GM18519 (cell line): ENCODE measurements around the gene MACROD2.

Experiments used
- ATAC-seq: cut with Tn5 transposase; IDR thresholded peaks from one replicate; pipeline ENCODE4 v1.9.1; 2021; ENCODE audit warnings: mild to moderate bottlenecking, moderate library complexity; ENCODE audit not compliant: unreplicated experiment, low FRiP score

MACROD2 gene

DNA sequence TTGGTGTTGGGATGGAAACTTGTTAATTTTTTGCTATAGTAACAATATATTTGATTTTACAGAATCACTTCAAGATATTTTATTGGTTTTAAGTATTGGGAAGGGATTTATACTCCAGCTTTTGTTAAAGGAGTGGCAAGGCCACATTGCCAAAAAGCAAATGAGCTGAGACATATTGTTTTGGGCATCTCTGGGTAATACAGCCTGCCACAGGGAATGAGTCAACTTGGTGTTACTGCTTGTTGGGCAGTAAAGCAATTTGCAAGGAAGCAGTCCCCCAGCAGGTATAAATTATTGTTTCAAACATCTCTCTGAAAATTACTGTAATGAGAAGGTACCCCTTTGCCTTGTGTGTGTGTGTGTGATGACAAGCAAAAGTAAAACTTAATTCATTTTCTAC, 1210.4 kb downstream of the MACROD2 start:
- no peak for ATAC-seq

DNA sequence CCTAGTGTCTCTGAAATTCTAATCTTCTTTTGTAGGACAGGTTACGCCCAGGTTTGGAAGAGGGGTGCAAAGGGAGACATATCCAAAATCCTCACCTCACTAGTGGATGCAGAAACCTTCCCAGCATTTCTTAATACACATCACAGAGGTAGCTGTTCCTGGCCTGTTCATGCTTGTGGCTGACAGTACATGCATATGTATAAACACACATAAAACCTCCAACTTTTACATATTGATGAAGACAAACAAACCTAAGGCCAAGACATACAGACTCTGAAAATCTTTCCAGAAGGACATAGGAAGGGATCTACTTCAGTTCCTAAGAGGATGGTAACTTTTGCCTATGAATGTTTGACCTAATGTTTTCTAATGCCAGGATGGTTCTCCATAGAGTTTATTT, 1214.2 kb downstream of the MACROD2 start:
- no peak for ATAC-seq

DNA sequence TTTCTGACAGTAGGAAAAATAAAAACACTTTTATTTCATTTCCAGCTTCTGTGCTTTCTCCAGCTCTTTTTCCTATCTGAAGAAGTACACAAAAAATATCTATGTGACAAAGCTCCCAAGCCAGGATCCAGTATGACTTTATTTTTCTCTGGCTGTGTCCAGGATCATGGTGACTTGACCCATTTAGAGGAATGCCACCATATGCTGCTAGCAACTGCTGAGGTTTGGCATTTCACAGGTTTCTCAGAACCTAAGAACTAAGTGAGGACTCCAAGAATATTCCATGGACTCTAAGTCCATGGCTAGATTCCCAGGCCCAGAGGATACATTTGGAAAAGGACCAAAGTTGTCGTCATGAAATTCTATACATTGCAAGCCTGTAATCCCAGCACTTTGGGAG, 1218.7 kb downstream of the MACROD2 start:
- ATAC-seq = no peak

DNA sequence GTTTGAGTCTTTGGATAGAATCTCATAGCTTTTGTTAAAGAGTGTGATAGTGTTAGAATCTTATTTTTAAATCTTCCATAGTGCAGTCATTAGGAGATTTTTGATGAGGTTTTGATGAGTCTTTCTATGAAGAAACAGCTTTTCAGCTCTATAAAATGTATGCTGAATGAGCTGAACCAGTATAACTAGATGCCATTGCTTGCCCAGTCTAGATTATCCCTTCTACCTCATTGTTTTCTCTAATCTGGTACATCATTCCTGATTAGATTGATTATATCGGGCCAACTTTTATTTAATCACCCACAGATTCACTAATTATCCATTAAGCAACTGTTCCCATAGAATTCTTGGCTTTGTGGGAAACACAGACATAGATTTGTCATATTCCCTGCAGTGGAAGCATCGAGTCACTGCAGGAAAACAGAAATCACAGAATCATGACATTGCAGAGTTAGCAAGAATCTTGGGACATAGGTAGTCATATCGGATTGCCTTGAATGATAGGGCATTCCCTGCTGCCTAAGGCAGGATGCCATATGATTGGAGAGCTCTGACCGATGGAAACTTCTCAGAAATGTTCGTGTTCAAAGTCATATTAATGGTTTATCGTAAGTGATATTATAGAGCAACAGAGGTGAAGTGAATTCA, 1224.8 kb downstream of the MACROD2 start:
- ATAC-seq = no peak

DNA sequence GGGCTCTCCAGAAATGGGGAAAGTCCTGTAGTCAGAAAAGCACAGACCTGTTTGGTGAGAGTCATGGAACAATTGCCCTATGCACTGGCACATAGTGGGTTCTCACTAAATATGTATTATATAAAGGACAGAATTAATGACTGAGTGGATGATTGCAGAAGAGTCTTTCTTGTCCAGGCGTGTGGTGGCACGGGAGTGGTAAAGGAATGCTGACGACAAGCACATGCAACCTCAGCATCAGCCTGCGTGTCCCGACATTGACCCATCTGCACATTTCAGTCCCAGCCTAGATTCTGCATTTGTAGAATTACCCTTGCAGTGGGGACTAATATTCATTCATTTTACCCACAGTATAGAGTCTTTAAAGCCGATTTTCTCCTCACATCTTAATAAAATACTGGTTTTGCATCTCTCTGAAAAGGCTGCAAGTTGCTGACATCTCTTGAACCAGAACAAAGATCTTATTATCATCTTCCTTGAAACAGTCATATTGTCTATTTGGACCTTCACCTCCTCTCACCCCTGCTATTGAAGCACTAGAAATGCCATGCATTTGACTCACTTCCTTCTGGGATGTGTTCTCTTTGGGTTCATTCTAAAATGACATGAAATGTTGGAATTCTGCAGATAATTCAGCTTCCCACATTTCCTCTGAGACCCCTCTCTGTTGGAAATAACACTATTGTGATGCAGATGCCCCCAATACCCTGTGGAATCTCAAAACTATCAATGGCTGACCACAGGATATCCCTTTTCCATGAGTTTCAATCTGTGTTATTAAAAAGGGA, 1225.7 kb downstream of the MACROD2 start:
- ATAC-seq = no peak

DNA sequence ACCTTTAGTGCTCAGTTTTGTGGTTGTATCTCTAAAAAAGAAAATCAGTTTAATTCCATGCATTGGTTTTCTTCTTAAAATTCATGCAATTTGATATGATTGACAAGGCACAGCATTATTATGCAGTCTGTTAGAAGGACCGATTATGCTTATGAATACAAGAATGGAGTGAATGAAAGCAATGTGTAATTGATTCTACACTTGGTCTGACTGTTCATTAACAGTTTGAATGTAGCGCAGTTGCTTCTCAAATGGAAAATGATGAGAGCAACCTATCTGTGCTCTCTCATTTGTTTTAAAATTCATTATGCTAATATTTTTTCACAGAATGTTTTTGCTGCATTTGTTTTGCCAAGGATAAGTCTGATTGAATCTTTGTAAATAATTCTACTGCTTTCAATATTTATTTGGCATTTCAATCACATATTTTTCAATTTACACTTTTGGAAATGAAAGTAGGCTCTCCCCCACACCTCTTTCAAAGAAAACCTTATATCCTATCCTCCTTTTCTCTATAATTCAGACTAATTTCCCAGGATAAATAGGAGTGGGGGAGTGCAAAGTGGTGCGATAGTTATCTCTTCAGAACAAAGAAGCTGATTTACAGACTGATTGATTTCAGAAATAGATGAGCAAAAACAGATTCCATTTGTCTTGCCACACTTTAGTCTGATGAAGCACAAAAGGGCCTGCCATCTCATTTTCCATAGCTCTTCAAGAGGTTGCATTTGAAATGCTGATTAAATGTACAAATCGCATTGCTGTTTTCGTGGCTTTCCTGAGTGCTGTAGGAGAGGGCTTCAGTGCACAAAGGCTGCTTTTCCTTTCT, 1227.4 kb downstream of the MACROD2 start:
- no peak for ATAC-seq

DNA sequence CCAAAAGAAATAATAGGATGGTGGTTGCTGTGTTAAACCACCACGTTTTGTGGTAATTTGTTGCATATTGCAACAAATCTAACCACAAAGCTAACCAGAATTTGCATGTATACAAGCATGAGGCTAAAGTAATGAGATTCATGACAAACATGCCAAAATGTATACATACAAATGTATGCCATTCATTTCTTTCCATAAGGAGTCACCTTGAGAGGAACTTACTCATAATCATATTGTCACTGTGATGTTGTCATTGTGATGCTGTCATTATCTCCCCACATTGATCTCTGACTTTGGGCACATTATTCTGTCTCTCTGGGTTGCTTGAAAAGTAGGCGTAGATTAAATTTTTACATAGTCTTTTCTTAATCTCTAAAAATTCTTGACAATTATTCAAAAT, 1228.9 kb downstream of the MACROD2 start:
- ATAC-seq = no peak

DNA sequence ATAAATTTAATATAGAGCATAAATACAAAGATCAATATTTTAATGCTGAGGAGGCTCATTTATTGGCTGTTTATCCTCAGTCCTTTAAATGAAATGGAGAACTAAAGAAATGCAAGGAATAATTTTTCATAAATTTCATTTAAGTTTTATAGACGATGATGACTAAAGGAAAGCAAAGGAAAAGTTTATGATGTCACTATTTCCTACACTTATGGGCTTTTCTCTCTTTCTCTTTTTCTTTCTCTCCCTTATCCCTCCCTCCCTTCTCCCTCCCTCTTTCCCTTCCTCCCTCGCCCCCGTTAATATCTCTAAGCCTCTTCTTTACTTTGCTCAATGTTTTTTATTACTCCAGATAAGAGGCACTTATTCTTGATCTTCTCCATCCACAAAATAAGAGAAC, 1231.8 kb downstream of the MACROD2 start:
- no peak for ATAC-seq

DNA sequence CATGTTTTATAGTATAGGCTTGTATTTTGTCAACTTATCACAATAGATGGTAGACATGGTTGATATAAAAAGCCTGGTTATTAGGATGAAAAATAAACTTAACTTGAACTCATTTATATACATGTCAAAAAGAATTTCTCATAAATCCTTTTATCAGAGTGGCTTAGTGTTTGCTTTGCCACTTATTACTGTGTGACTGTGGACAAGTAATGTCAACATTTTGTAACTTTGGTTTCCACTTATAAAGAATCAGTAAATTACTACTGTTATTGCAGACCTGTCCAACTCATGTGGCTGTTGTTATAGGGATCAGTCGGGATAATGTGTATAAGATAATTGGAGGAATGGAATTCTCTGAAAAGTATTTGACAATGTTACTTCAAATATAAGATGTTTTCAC, 1236.9 kb downstream of the MACROD2 start:
- no peak for ATAC-seq

DNA sequence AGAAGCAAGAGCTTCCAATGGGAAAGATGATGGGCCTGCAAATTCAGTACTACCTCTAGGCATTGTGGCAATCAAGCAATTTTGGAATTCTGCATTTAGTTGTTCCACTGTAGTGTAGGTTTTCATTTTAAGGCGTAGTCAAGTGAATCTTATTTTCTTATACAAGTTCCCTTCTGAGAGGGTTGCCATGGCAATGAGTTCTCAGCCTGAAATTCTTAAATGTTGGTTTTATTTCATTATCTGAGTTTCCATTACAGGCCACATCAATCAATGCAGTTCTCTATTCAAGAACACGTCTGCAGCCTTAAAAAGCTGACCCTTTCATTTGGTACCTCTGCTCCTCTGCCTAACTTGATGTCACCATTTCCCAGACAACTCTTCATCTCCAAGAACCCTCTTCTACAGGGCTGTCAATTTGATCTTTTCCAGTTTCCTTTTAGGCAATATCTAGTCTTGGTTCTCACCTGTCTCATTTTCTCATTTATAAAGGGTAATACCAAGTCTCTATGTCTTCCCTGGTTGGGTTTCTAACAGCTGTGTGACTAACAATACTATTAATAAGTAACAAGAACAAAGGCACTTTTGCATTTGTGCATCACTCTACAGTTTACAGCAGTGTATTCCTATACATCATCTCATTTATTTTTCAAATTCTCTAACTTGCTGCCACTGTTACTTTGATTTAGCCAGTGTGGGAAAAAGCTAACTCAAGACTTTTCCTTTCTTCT, 1240.3 kb downstream of the MACROD2 start:
- no peak for ATAC-seq

DNA sequence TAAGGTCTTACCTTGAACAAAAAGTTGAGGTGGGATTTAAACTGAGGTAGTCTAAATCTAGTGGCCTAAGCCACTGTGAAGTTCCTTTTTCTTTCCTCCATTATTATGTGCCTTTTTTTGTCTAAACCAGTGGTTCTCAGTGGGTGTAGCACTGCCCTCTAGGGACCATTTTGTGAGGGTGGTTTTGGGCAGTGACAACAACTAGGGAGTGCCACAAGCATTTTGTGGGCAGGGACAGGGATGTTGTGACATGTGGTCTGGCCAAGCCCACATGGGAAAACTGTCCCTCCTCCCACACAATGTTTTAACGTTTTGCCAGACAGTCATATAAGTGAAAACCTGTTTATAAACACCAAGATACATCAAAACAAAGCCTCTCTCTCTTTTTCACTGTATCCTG, 1241.5 kb downstream of the MACROD2 start:
- peak; percentile 66 for ATAC-seq

DNA sequence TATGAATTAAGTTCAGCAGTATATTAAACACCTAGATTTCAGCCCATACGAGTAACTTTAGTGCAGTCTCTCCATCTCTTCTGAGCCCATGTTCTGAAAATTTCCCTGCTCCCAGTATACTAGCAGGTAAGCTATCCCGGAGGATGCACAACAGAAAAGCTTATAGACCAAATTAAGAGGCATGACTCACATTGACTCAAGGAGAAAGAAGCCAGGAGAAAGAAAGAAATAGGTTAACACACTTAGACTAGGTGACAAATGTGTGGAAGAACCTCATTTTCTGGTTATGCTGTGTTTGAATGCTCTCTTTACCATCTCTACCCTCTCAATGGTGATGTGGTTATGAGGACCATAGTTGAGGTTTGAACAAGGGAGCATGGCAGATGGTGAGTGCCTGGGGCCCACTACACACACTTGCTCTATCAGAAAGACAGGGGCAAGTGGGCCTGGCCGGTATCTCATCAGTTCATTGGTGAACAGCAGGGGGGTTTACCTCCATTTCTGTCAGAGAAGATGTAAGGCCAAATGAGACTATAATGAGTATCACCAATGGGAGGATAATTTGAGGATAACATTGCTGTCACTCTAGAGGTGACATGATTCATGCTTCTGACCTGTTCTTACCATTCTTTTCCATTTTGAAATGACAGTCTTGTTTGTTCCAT, 1244.4 kb downstream of the MACROD2 start:
- no peak for ATAC-seq

DNA sequence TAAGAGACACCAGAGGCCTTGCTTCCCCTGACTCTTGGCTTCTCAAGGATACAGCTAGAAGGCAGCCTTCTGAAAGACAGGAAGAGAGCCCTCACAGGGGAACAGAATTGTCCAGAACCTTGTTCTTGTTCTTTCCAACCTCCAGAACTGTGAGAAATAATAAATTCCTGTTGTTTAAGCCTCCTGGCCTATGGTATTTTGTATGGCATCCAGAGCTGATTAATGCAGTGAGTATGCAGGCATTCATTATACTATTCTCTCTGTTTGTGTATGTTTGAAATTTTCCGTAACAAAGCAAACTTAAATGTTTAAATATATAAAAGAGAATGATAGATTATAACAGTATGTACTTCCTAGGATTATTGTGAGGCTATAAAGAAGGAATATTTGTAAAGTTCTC, 1245.5 kb downstream of the MACROD2 start:
- ATAC-seq = no peak

DNA sequence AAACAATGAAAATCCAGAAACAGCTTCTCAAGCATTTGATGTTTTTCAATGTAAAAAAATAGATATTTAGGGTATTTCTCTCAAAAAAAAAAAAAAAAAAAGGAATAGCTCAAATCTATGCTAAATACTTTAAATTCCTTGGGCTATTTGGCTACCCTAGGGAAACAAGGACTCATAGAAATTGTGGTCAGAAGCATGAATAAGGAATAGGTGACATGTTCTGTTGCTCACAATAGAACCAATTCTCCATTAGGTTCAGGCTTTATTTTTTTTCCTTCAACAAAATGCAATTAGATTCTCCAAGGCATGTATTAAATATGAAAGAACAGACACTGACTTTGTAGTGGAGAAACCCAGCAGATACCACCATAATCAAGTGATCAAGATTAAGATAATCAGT, 1246.4 kb downstream of the MACROD2 start:
- ATAC-seq = no peak

DNA sequence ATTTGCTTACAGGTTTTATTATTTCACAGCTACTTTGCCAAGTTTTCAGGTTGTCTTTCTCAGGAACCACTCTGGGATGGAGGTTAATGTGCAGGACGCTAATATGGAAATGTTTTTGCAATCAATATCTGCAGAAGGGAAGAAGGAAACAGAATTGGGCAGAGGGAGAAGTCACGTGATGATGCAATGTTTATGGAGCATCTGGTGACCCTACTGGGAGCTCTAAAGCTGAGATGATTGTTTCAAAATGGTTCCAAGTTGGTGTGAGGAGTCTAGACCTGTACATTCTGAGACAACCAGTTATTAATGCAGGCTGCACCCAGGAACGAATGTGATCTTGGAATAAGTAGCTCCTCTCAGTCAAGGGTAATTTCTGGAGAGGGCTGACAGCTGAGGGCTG, 1247.5 kb downstream of the MACROD2 start:
- ATAC-seq = no peak

DNA sequence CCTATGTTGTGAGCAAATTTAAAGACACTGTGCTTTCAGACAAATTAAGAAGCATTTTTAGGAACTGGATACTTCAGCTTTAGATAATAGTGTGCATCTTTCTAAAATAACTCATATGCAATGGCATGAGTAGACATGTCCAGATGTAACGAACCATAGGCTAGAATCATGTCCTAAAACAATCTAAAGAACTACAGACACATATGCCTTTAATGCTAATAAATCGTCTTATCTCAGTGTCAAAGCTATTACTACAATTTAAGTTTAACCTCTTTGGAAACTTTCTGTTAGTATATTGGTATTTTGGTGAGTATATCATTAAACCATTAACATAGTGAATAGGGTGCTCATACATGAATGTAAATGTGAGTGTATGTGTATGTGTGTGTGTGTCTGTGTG, 1250.6 kb downstream of the MACROD2 start:
- no peak for ATAC-seq

DNA sequence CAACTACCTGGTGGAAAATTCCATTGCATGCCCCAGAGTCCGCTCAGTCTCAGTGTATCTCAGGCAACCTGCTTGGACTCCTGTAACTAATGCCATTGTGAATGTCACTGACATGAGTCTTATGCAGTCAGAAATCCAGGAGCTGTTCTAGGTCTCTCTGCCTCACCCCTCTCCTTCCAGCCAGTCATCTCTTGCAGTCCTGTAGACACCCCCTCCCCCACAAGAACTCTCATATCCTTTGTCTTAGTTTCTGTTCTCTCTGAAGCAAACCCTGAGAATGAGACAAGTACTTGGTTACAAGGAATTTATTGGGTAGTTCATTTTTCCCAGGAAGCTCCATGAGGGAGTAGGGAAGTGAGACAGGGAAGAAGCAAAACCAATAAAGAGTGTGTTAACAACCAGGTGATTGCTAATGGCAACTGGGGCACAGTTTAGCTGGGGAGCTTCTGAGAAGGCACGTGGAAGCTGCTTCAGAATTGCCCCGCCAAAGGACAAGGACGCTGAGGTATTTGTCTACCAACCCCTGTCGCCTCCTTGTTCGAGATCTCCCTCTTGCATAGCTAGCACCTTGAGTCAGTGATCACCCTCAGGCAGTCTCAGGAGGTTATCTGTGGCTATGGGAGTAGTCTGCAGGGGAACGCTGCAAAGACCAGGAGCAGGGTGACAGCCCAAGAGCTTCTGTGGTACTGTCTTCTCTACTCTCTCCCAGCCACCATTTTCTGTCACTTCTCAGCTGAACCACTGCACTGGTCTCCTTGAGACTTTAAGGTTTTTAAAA, 1253.5 kb downstream of the MACROD2 start:
- peak; percentile 63 for ATAC-seq

DNA sequence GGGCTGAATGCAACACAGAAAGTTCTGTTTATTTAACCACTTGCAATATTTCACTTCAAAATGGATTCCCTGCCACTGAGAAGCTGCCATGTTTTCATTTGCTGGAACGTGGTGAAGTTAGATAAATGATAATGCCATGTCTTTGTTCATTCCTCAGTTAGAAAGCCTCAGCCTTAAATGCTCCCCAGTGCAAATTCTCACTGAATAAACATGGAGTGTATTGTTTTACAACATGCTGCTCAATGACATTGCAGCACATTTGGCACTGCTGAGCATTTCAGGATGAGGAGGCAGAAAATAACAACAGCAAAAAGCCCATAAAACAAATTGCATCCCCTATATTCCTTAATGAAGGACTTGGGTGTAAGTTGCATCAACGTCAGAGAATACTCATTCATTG, 1255.9 kb downstream of the MACROD2 start:
- no peak for ATAC-seq

DNA sequence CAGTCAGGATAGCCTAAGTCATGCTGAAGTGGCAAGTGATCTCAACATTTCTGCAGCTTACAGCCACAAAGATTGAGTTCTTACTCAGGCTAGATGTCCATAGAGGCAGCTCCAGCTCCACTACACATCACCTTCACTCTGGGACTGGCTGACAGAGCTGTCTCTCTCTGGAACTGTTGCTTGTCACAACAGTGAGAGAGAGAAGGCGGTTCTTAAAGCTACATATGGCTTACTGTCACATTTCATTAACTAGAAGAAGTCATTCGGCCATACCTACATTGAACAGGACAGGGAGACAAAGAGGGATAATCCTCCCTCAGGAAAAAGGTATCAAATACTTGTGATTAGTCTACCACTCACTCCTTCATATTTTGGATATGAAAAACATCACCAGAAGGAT, 1257.0 kb downstream of the MACROD2 start:
- no peak for ATAC-seq

DNA sequence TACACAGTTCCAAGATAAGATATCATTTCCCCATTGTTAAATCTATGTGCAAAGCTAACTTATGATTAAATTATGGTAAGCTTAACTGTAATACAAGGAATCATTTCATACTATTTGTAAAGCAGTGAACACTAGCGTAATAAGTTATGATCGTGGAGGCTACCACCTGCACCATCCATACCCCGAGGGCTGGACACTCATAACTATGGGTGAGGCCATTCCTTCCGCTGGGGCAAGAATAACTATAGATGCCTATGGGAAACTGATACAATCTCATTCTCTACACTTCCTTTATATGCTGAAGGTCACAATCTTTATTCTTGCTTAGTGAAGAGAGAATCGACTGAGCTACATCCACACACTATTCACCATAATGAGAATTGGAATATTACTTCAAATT, 1258.1 kb downstream of the MACROD2 start:
- ATAC-seq = no peak
